GM23338 (cell line): Measurements from ENCODE around the gene METTL24. TPM values are rescaled to one million over a fixed set of nuclear protein-coding genes. Genes with fewer than 3 reads are reported as not detected.

Source experiments
- ATAC-seq: fragments of 200-7000 bp; cut with Tn5 transposase; 3 replicates; pipeline ENCODE4 v1.9.1; 2020
- DNase-seq: peaks from one replicate; pipeline ENCODE4 v3.0.0-alpha.2; 2015; ENCODE audit warnings: low spot score
- H2AFZ ChIP-seq: fragments of 200-600 bp; sonication (generic); 2 replicates; pipeline ENCODE4 v1.8.0; 2016; ENCODE audit warnings: antibody characterized with exemption, mild to moderate bottlenecking, moderate library complexity
- H3F3A ChIP-seq: fragments of 200-600 bp; sonication (generic); replicated peaks from 2 replicates; pipeline ENCODE4 v1.8.0; 2017; ENCODE audit warnings: antibody characterized with exemption, mixed run types, low read depth
- H3K27ac ChIP-seq: fragments of 200-600 bp; sonication (generic); 2 replicates; pipeline ENCODE4 v1.6.1; 2016; ENCODE audit warnings: low read depth
- H3K27me3 ChIP-seq: fragments of 200-600 bp; sonication (generic); 2 replicates; pipeline ENCODE4 v1.8.0; 2016; ENCODE audit warnings: mild to moderate bottlenecking, mixed run types, moderate library complexity; ENCODE audit not compliant: insufficient read depth
- H3K36me3 ChIP-seq: fragments of 200-600 bp; sonication (generic); 2 replicates; pipeline ENCODE4 v1.8.0; 2016; ENCODE audit warnings: mild to moderate bottlenecking; ENCODE audit not compliant: insufficient read depth
- H3K4me1 ChIP-seq: fragments of 200-600 bp; sonication (generic); 2 replicates; pipeline ENCODE4 v1.8.0; 2016; ENCODE audit warnings: mild to moderate bottlenecking, moderate library complexity; ENCODE audit not compliant: insufficient read depth
- H3K4me2 ChIP-seq: fragments of 200-600 bp; sonication (generic); 2 replicates; pipeline ENCODE4 v1.7.1; 2017; ENCODE audit warnings: mixed run types
- H3K4me3 ChIP-seq: fragments of 200-600 bp; sonication (generic); 2 replicates; pipeline ENCODE4 v1.6.1; 2016; ENCODE audit warnings: mixed run types
- H3K79me2 ChIP-seq: fragments of 200-600 bp; sonication (generic); replicated peaks from 2 replicates; pipeline ENCODE4 v1.8.0; 2017; ENCODE audit warnings: mild to moderate bottlenecking; ENCODE audit not compliant: insufficient read depth
- H3K9me2 ChIP-seq: fragments of 200-600 bp; sonication (generic); 2 replicates; pipeline ENCODE4 v1.8.0; 2017; ENCODE audit not compliant: insufficient read depth
- H4K20me1 ChIP-seq: fragments of 200-600 bp; sonication (generic); replicated peaks from 2 replicates; pipeline ENCODE4 v1.8.0; 2017; ENCODE audit warnings: mild to moderate bottlenecking; ENCODE audit not compliant: insufficient read depth
- H3K27ac Mint-ChIP-seq: 2 replicates; pipeline ENCODE4 v1.8.0; 2020; ENCODE audit warnings: inconsistent platforms, mild to moderate bottlenecking, moderate library complexity, mixed read lengths
- H3K27me3 Mint-ChIP-seq: 3 replicates; pipeline ENCODE4 v1.8.0; 2022; ENCODE audit warnings: low read depth, mild to moderate bottlenecking, moderate library complexity, mixed read lengths, inconsistent platforms; ENCODE audit not compliant: insufficient read depth, poor library complexity
- H3K36me3 Mint-ChIP-seq: 3 replicates; pipeline ENCODE4 v1.8.0; 2021; ENCODE audit warnings: low read depth, mild to moderate bottlenecking, inconsistent platforms, moderate library complexity, mixed read lengths
- H3K4me1 Mint-ChIP-seq: 3 replicates; pipeline ENCODE4 v1.8.0; 2020; ENCODE audit warnings: mild to moderate bottlenecking, inconsistent platforms, mixed read lengths
- H3K4me3 Mint-ChIP-seq: 3 replicates; pipeline ENCODE4 v1.8.0; 2021; ENCODE audit warnings: moderate library complexity, mild to moderate bottlenecking, inconsistent platforms, mixed read lengths
- H3K9me3 Mint-ChIP-seq: 3 replicates; pipeline ENCODE4 v1.8.0; 2020; ENCODE audit warnings: moderate library complexity, mild to moderate bottlenecking, inconsistent platforms, mixed read lengths
- ETS1 ChIP-seq: IDR thresholded peaks from 2 replicates; pipeline ENCODE4 v1.6.1; 2016; ENCODE audit warnings: antibody characterized with exemption
- EZH2 ChIP-seq: fragments of 200-600 bp; sonication (generic); IDR thresholded peaks from one replicate; pipeline ENCODE4 v1.8.0; 2017; ENCODE audit warnings: antibody characterized with exemption, mild to moderate bottlenecking, low read depth; ENCODE audit not compliant: unreplicated experiment
- JUNB ChIP-seq: IDR thresholded peaks from one replicate; pipeline ENCODE4 v1.6.1; 2016; ENCODE audit warnings: antibody characterized with exemption; ENCODE audit not compliant: unreplicated experiment
- NANOG ChIP-seq: IDR thresholded peaks from 2 replicates; pipeline ENCODE4 v1.6.1; 2016; ENCODE audit warnings: antibody characterized with exemption, borderline replicate concordance
- POLR2AphosphoS5 ChIP-seq: IDR thresholded peaks from 2 replicates; pipeline ENCODE4 v1.6.1; 2016; ENCODE audit warnings: antibody characterized with exemption, low read depth
- STAT1 ChIP-seq: IDR thresholded peaks from one replicate; pipeline ENCODE4 v1.6.1; 2016; ENCODE audit warnings: antibody characterized with exemption; ENCODE audit not compliant: unreplicated experiment
- ZNF462 ChIP-seq: fragments of 250-450 bp; sonication (Bioruptor Pico); IDR thresholded peaks from 2 replicates; pipeline ENCODE4 v1.5.0; 2020; ENCODE audit warnings: mild to moderate bottlenecking, moderate library complexity
- polyA plus RNA-seq: library from polyadenylated mRNA; unstranded; fragments of >200 nt; fragmentation: Nextera tagmentation; extraction: Ambion mirVana; gene quantifications from 2 replicates; pipeline ENCODE4 v1.2.1, GENCODE V29; 2016
- total RNA-seq: library from RNA; depleted of rRNA; stranded (reverse); fragments of >200 nt; shearing (Covaris generic); gene quantifications from 2 replicates; pipeline ENCODE4 v1.2.3, GENCODE V29; 2014

The METTL24 gene
- total and polyA plus RNA-seq, 2 experiments from 2014 or later = 0.35 TPM; not detected in 1

- no peak for TF ChIP-seq ZNF462 (CRISPR knock-in tag)
Measured at GRCh38 chr6:110271732-110272022, 86.5 kb downstream of the METTL24 start (continued).

- no peak overlapping the region for H2AFZ ChIP-seq
- H3K79me2 ChIP-seq = no peaks in the 10 kb centered on the region
- DNase-seq (peak; percentile 74), ATAC-seq (peak; percentile 90)
- peaks cover 27% of the 10 kb centered on the region for H3K4me1 Mint-ChIP-seq
- peak overlapping the region; percentile 54 for H3K4me2 ChIP-seq
- H3K4me3 ChIP-seq = peak overlapping the region; percentile 23; the same call in 1 of the 2 replicates
- H3K27ac ChIP-seq = peak overlapping the region; percentile 87
- H3K9me3 Mint-ChIP-seq = no peaks in the 10 kb centered on the region; the same call in 2 of the 3 replicates
- H3K4me3 Mint-ChIP-seq = peak overlapping the region; percentile 20; the same call in 1 of the 3 replicates
- H3F3A ChIP-seq = no peaks in the 10 kb centered on the region
- no peaks in the 10 kb centered on the region for H3K36me3 ChIP-seq
- no peaks in the 10 kb centered on the region for H4K20me1 ChIP-seq
- H3K9me2 ChIP-seq = peaks cover 9% of the 10 kb centered on the region; the same call in 1 of the 2 replicates
- peaks cover 9% of the 10 kb centered on the region for H3K4me1 ChIP-seq
- TF ChIP-seq ETS1 (no peak), ZNF462 (CRISPR knock-in tag) (no peak), JUNB (no peak), POLR2AphosphoS5 (no peak), EZH2 (no peak), STAT1 (no peak), NANOG (no peak)
- H3K27me3 Mint-ChIP-seq = peaks cover 4% of the 10 kb centered on the region
- H3K27me3 ChIP-seq = no peaks in the 10 kb centered on the region
- H3K27ac Mint-ChIP-seq = peak overlapping the region; percentile 93
- no peaks in the 10 kb centered on the region; the same call in 2 of the 3 replicates for H3K36me3 Mint-ChIP-seq
Measured at GRCh38 chr6:110270165-110270564, 88.0 kb downstream of the METTL24 start.
